ENCODE measurements around the gene TMEM30B.

The TMEM30B gene

GRCh38 chr14:61322799-61323290 is 41.7 kb upstream of the TMEM30B start (continued):
- TF ChIP-seq REST (tag by site-specific recombination; IDR thresholded peaks at IDR 0.05) (no peak), ZNF76 (tag by site-specific recombination; IDR thresholded peaks at IDR 0.05; ENCODE audit: borderline replicate concordance, low read depth) (peak; percentile 42; the same call in 1 of the 2 replicates), REPIN1 (tag by site-specific recombination; IDR thresholded peaks at IDR 0.05; ENCODE audit: low read depth) (no peak), ZBTB17 (tag by site-specific recombination; IDR thresholded peaks at IDR 0.05) (peak; percentile 33; the same call in 1 of the 2 replicates), GLIS1 (tag by site-specific recombination; IDR thresholded peaks at IDR 0.05) (0 out of 2 replicates have a peak, but pooled peaks have one; percentile 17), ZNF394 (tag by site-specific recombination; IDR thresholded peaks at IDR 0.05; ENCODE audit: borderline replicate concordance) (peak; percentile 13; the same call in 1 of the 2 replicates), KLF10 (tag by site-specific recombination; IDR thresholded peaks at IDR 0.05) (no peak), ZNF366 (tag by site-specific recombination; conservative IDR thresholded peaks at IDR 0.05) (peak; percentile 30; the same call in 1 of the 2 replicates), SP3 (tag by site-specific recombination; IDR thresholded peaks at IDR 0.05) (0 out of 2 replicates have a peak, but pooled peaks have one; percentile 2), ZFHX2 (tag by site-specific recombination; conservative IDR thresholded peaks at IDR 0.05) (no peak), ZNF223 (tag by site-specific recombination; IDR thresholded peaks at IDR 0.05) (no peak), ZNF2 (tag by site-specific recombination; IDR thresholded peaks at IDR 0.05) (0 out of 2 replicates have a peak, but pooled peaks have one; percentile 13), FEZF1 (tag by site-specific recombination; IDR thresholded peaks at IDR 0.05) (peak; percentile 71), KLF17 (tag by site-specific recombination; IDR thresholded peaks at IDR 0.05) (peak; percentile 46; the same call in 1 of the 2 replicates), PRDM10 (tag by site-specific recombination; IDR thresholded peaks at IDR 0.05) (peak; percentile 77), ZNF391 (tag by site-specific recombination; IDR thresholded peaks at IDR 0.05; ENCODE audit: borderline replicate concordance, low read depth) (no peak)

GRCh38 chr14:61322011-61322798 is 41.1 kb upstream of the TMEM30B start:
- no peaks in the 10 kb centered on the region for H3K9me3 ChIP-seq (ENCODE audit: control insufficient read depth, insufficient read depth, low read depth, low read length)
- ChIA-PET CTCF (interaction anchor here (0.6 to 0.7 kb wide), 3 partner anchors 413 to 677 kb away, joined by 3 read pairs; no protein-coding TSS in a partner anchor), POLR2A (no interaction called here)
- H3K4me3 ChIP-seq (ENCODE audit: low read depth, low read length): peak overlapping the region; percentile 54
- no peaks in the 10 kb centered on the region for H3K4me1 ChIP-seq (ENCODE audit: control insufficient read depth, insufficient read depth, low read length)
- H3K27ac ChIP-seq (ENCODE audit: extremely low read depth, low read depth, low read length): peak overlapping the region; percentile 56; the same call in 1 of the 2 replicates
- no peaks in the 10 kb centered on the region for H3K36me3 ChIP-seq (ENCODE audit: control insufficient read depth in 2 of 2, insufficient read depth in 1 of 2, low read length in 2 of 2)
- 0 out of 2 replicates have a peak, but pooled peaks have one; percentile 22 for TF ChIP-seq SP3 (tag by site-specific recombination; IDR thresholded peaks at IDR 0.05)
- no peak for TF ChIP-seq ZNF658 (tag by site-specific recombination; IDR thresholded peaks at IDR 0.05)
- 0 out of 2 replicates have a peak, but pooled peaks have one; percentile 11 for TF ChIP-seq INSM2 (tag by site-specific recombination; IDR thresholded peaks at IDR 0.05)
- TF ChIP-seq ZNF23 (tag by site-specific recombination; IDR thresholded peaks at IDR 0.05; ENCODE audit: borderline replicate concordance): no peak
- no peak for TF ChIP-seq ZNF366 (tag by site-specific recombination; conservative IDR thresholded peaks at IDR 0.05)
- peak; percentile 44; the same call in 1 of the 2 replicates for TF ChIP-seq ZFHX2 (tag by site-specific recombination; conservative IDR thresholded peaks at IDR 0.05)
- TF ChIP-seq ZNF311 (tag by site-specific recombination; IDR thresholded peaks at IDR 0.05; ENCODE audit: borderline replicate concordance): no peak
- no peak for TF ChIP-seq ZNF639 (tag by site-specific recombination; IDR thresholded peaks at IDR 0.05)
- TF ChIP-seq ZNF776 (tag by site-specific recombination; IDR thresholded peaks at IDR 0.05; ENCODE audit: borderline replicate concordance): no peak
